ENCODE results near the gene ZCCHC17. TPM values are rescaled to one million over a fixed set of nuclear protein-coding genes. Genes with fewer than 3 reads are reported as not detected.
A peak's percentile ranks its signal among the peaks of the same experiment; 100 is the strongest.

The ZCCHC17 gene
- total and polyA plus RNA-seq, 8 donors = 1.8 to 39.0 (median 23.2) TPM; not detected in 1

GRCh38 chr1:31371121-31371959 lies 74.5 kb downstream of the ZCCHC17 start:
- Histone ChIP-seq H3K27ac (peak overlapping the region in 4 of 5 donors; percentile 74 to 86 (median 80)), H3K27me3 (no peaks in the 10 kb centered on the region), H3K9me3 (no peaks in the 10 kb centered on the region), H3K4me1 (peaks cover 19 to 57% (median 39%) of the 10 kb centered on the region in 4 donors), H3K4me3 (no peak overlapping the region), H3K36me3 (peaks cover 0 to 16% (median 13%) of the 10 kb centered on the region in 4 donors)
- intact Hi-C loops (cut with DNase I; ENCODE audit: low total_unique reads) = no loop called here
- DNase-seq = peak in 1 of 2 donors; percentile 68
- WGBS, 5 donors = 49 to 56% (median 53%) methylated on average over 9 to 10 of the region's 10 CpGs
- no peak for TF ChIP-seq EP300 (IDR thresholded peaks at IDR 0.05)
- TF ChIP-seq POLR2A (IDR thresholded peaks at IDR 0.05) = no peak
- TF ChIP-seq, protein P1, sequence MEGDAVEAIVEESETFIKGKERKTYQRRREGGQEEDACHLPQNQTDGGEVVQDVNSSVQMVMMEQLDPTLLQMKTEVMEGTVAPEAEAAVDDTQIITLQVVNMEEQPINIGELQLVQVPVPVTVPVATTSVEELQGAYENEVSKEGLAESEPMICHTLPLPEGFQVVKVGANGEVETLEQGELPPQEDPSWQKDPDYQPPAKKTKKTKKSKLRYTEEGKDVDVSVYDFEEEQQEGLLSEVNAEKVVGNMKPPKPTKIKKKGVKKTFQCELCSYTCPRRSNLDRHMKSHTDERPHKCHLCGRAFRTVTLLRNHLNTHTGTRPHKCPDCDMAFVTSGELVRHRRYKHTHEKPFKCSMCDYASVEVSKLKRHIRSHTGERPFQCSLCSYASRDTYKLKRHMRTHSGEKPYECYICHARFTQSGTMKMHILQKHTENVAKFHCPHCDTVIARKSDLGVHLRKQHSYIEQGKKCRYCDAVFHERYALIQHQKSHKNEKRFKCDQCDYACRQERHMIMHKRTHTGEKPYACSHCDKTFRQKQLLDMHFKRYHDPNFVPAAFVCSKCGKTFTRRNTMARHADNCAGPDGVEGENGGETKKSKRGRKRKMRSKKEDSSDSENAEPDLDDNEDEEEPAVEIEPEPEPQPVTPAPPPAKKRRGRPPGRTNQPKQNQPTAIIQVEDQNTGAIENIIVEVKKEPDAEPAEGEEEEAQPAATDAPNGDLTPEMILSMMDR (IDR thresholded peaks at IDR 0.05) = no peak
- no peak for TF ChIP-seq POLR2AphosphoS5 (IDR thresholded peaks at IDR 0.05)

- H3K27ac ChIP-seq = peak overlapping the region in 4 of 5 donors; percentile 74 to 86 (median 80)
- H3K27me3 ChIP-seq = no peaks in the 10 kb centered on the region
- DNase-seq = peak; percentile 24 to 29
- TF ChIP-seq POLR2AphosphoS5 (IDR thresholded peaks at IDR 0.05) (no peak), POLR2A (IDR thresholded peaks at IDR 0.05) (no peak), EP300 (IDR thresholded peaks at IDR 0.05) (no peak)
- TF ChIP-seq, protein P1 (IDR thresholded peaks at IDR 0.05) = no peak
- peaks cover 0 to 8% (median 6%) of the 10 kb centered on the region in 4 donors for H3K36me3 ChIP-seq
- 64 to 78% (median 73%) methylated on average over 3 of the region's 3 CpGs for WGBS, 5 donors
- intact Hi-C loops (cut with DNase I; ENCODE audit: low total_unique reads) = no loop called here
- H3K4me1 ChIP-seq = peaks cover 19 to 60% (median 39%) of the 10 kb centered on the region in 4 donors
- H3K9me3 ChIP-seq = no peaks in the 10 kb centered on the region
- peak overlapping the region in 2 of 4 donors; percentile 48 to 49 for H3K4me3 ChIP-seq
Measured at GRCh38 chr1:31372051-31372450, 75.2 kb downstream of the ZCCHC17 start.

GRCh38 chr1:31372751-31373055 lies 75.9 kb downstream of the ZCCHC17 start:
- Histone ChIP-seq H3K4me1 (peaks cover 19 to 65% (median 39%) of the 10 kb centered on the region in 4 donors), H3K27me3 (no peaks in the 10 kb centered on the region), H3K36me3 (peaks cover 0 to 2% (median under 1%) of the 10 kb centered on the region in 4 donors), H3K27ac (peak overlapping the region; percentile 71 to 86 (median 77)), H3K4me3 (peak overlapping the region; percentile 45 to 50 (median 48)), H3K9me3 (no peaks in the 10 kb centered on the region)
- intact Hi-C loops (cut with DNase I; ENCODE audit: low total_unique reads) = no loop called here
- TF ChIP-seq EP300 (IDR thresholded peaks at IDR 0.05) (no peak), POLR2A (IDR thresholded peaks at IDR 0.05) (no peak), POLR2AphosphoS5 (IDR thresholded peaks at IDR 0.05) (no peak)
- TF ChIP-seq, protein P1 (IDR thresholded peaks at IDR 0.05) = no peak
- DNase-seq = no peak
- 56 to 65% (median 59%) methylated on average over 10 of the region's 10 CpGs for WGBS, 5 donors

DNA sequence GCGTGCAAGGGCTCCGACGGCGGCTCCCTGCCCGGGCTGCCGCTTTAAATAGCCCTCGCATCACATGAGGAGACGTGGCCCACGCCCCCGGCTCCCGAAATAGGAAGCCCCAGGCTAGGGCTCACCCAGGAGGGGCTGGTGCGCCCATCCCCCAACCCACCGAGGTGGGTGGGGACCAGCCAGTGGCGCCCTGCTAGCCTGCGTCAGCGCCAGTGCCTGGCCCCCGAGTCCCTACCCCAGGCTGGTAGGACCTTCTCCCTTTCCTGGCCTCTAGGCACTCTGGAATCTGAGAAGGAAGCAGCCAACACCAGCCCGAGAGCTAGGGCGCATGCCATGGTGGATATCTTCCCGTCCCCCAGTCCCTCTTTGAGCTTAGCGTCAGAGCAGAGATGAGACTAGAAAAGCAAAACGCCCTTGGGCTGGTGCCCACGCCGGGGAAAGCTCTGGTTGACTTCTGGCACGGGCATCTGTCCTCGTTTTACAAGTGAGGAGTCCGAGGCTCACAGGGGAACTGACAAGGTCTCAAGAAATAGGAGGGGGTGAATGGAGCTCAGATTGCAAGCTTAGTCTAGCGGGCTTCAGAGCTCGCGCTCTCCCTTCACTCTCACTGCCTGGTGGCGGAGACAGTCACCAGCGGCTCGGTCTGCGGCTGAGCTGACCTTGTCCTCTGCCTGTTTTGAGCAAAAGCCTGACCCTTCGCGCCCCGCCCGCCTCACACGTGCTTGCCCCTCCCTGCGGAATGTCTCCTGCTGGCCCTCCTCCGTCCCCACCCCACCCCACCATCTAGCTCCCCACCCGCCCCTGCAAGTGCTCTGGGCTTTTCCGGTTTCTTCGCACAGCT lies 76.4 kb downstream of the ZCCHC17 start, which contains the start of gene FABP3:
FABP3 (minus strand) TSS at position 21 of the 841 bp plus-strand sequence. CDS start 62 bp downstream, outside the sequence.
- WGBS, 5 donors = 3 to 8% (median 5%) methylated on average over 30 to 44 of the region's 44 CpGs
- Histone ChIP-seq H3K4me1 (peaks cover 19 to 64% (median 39%) of the 10 kb centered on the region in 4 donors), H3K9me3 (no peaks in the 10 kb centered on the region), H3K27ac (peak within 1 kb of the TSS; percentile 71 to 86 (median 77)), H3K36me3 (no peaks in the 10 kb centered on the region), H3K27me3 (no peaks in the 10 kb centered on the region), H3K4me3 (peak within 1 kb of the TSS; percentile 45 to 50 (median 48))
- intact Hi-C loops (cut with DNase I; ENCODE audit: low total_unique reads) = no loop called here
- peak; percentile 81 to 95 for DNase-seq
- TF ChIP-seq EP300 (IDR thresholded peaks at IDR 0.05) = no peak
- TF ChIP-seq, protein P1 (IDR thresholded peaks at IDR 0.05) = no peak
- TF ChIP-seq POLR2A (IDR thresholded peaks at IDR 0.05) = no peak
- peak; percentile 31 to 67 (median 52) for TF ChIP-seq POLR2AphosphoS5 (IDR thresholded peaks at IDR 0.05)

Data from stomach (tissue), 9 donors.